GM23338 (cell line): ENCODE measurements around the gene PIEZO2. TPM values are rescaled to one million over a fixed set of nuclear protein-coding genes. Genes with fewer than 3 reads are reported as not detected.

Experiments used
- ATAC-seq: fragments of 200-7000 bp; cut with Tn5 transposase; 3 replicates; pipeline ENCODE4 v1.9.1; 2020
- DNase-seq: peaks from one replicate; pipeline ENCODE4 v3.0.0-alpha.2; 2015; ENCODE audit warnings: low spot score
- H2AFZ ChIP-seq: fragments of 200-600 bp; sonication (generic); 2 replicates; pipeline ENCODE4 v1.8.0; 2016; ENCODE audit warnings: antibody characterized with exemption, mild to moderate bottlenecking, moderate library complexity
- H3F3A ChIP-seq: fragments of 200-600 bp; sonication (generic); replicated peaks from 2 replicates; pipeline ENCODE4 v1.8.0; 2017; ENCODE audit warnings: antibody characterized with exemption, mixed run types, low read depth
- H3K27ac ChIP-seq: fragments of 200-600 bp; sonication (generic); 2 replicates; pipeline ENCODE4 v1.6.1; 2016; ENCODE audit warnings: low read depth
- H3K27me3 ChIP-seq: fragments of 200-600 bp; sonication (generic); 2 replicates; pipeline ENCODE4 v1.8.0; 2016; ENCODE audit warnings: mild to moderate bottlenecking, mixed run types, moderate library complexity; ENCODE audit not compliant: insufficient read depth
- H3K36me3 ChIP-seq: fragments of 200-600 bp; sonication (generic); 2 replicates; pipeline ENCODE4 v1.8.0; 2016; ENCODE audit warnings: mild to moderate bottlenecking; ENCODE audit not compliant: insufficient read depth
- H3K4me1 ChIP-seq: fragments of 200-600 bp; sonication (generic); 2 replicates; pipeline ENCODE4 v1.8.0; 2016; ENCODE audit warnings: mild to moderate bottlenecking, moderate library complexity; ENCODE audit not compliant: insufficient read depth
- H3K4me2 ChIP-seq: fragments of 200-600 bp; sonication (generic); 2 replicates; pipeline ENCODE4 v1.7.1; 2017; ENCODE audit warnings: mixed run types
- H3K4me3 ChIP-seq: fragments of 200-600 bp; sonication (generic); 2 replicates; pipeline ENCODE4 v1.6.1; 2016; ENCODE audit warnings: mixed run types
- H3K79me2 ChIP-seq: fragments of 200-600 bp; sonication (generic); replicated peaks from 2 replicates; pipeline ENCODE4 v1.8.0; 2017; ENCODE audit warnings: mild to moderate bottlenecking; ENCODE audit not compliant: insufficient read depth
- H3K9me2 ChIP-seq: fragments of 200-600 bp; sonication (generic); 2 replicates; pipeline ENCODE4 v1.8.0; 2017; ENCODE audit not compliant: insufficient read depth
- H4K20me1 ChIP-seq: fragments of 200-600 bp; sonication (generic); replicated peaks from 2 replicates; pipeline ENCODE4 v1.8.0; 2017; ENCODE audit warnings: mild to moderate bottlenecking; ENCODE audit not compliant: insufficient read depth
- H3K27ac Mint-ChIP-seq: 2 replicates; pipeline ENCODE4 v1.8.0; 2020; ENCODE audit warnings: inconsistent platforms, mild to moderate bottlenecking, moderate library complexity, mixed read lengths
- H3K27me3 Mint-ChIP-seq: 3 replicates; pipeline ENCODE4 v1.8.0; 2022; ENCODE audit warnings: low read depth, mild to moderate bottlenecking, moderate library complexity, mixed read lengths, inconsistent platforms; ENCODE audit not compliant: insufficient read depth, poor library complexity
- H3K36me3 Mint-ChIP-seq: 3 replicates; pipeline ENCODE4 v1.8.0; 2021; ENCODE audit warnings: low read depth, mild to moderate bottlenecking, inconsistent platforms, moderate library complexity, mixed read lengths
- H3K4me1 Mint-ChIP-seq: 3 replicates; pipeline ENCODE4 v1.8.0; 2020; ENCODE audit warnings: mild to moderate bottlenecking, inconsistent platforms, mixed read lengths
- H3K4me3 Mint-ChIP-seq: 3 replicates; pipeline ENCODE4 v1.8.0; 2021; ENCODE audit warnings: moderate library complexity, mild to moderate bottlenecking, inconsistent platforms, mixed read lengths
- H3K9me3 Mint-ChIP-seq: 3 replicates; pipeline ENCODE4 v1.8.0; 2020; ENCODE audit warnings: moderate library complexity, mild to moderate bottlenecking, inconsistent platforms, mixed read lengths
- CREB1 ChIP-seq: fragments of 250-450 bp; sonication (Bioruptor Pico); IDR thresholded peaks from 2 replicates; pipeline ENCODE4 v1.5.0; 2020; ENCODE audit warnings: low read depth, mild to moderate bottlenecking, moderate library complexity
- EZH2 ChIP-seq: fragments of 200-600 bp; sonication (generic); IDR thresholded peaks from one replicate; pipeline ENCODE4 v1.8.0; 2017; ENCODE audit warnings: antibody characterized with exemption, mild to moderate bottlenecking, low read depth; ENCODE audit not compliant: unreplicated experiment
- EZH2phosphoT487 ChIP-seq: fragments of 200-600 bp; sonication (generic); IDR thresholded peaks from one replicate; pipeline ENCODE4 v1.8.1; 2018; ENCODE audit warnings: antibody characterized with exemption; ENCODE audit not compliant: unreplicated experiment
- JUNB ChIP-seq: IDR thresholded peaks from one replicate; pipeline ENCODE4 v1.6.1; 2016; ENCODE audit warnings: antibody characterized with exemption; ENCODE audit not compliant: unreplicated experiment
- NANOG ChIP-seq: IDR thresholded peaks from 2 replicates; pipeline ENCODE4 v1.6.1; 2016; ENCODE audit warnings: antibody characterized with exemption, borderline replicate concordance
- POLR2AphosphoS5 ChIP-seq: IDR thresholded peaks from 2 replicates; pipeline ENCODE4 v1.6.1; 2016; ENCODE audit warnings: antibody characterized with exemption, low read depth
- STAT1 ChIP-seq: IDR thresholded peaks from one replicate; pipeline ENCODE4 v1.6.1; 2016; ENCODE audit warnings: antibody characterized with exemption; ENCODE audit not compliant: unreplicated experiment
- ZNF114 ChIP-seq: fragments of 250-450 bp; sonication (Bioruptor Pico); IDR thresholded peaks from 2 replicates; pipeline ENCODE4 v1.5.0; 2020; ENCODE audit warnings: mild to moderate bottlenecking, moderate library complexity
- ZNF331 ChIP-seq: fragments of 250-450 bp; sonication (Bioruptor Pico); IDR thresholded peaks from 2 replicates; pipeline ENCODE4 v1.5.0; 2020; ENCODE audit warnings: low read depth, mild to moderate bottlenecking, moderate library complexity
- polyA plus RNA-seq: library from polyadenylated mRNA; unstranded; fragments of >200 nt; fragmentation: Nextera tagmentation; extraction: Ambion mirVana; gene quantifications from 2 replicates; pipeline ENCODE4 v1.2.1, GENCODE V29; 2016
- total RNA-seq: library from RNA; depleted of rRNA; stranded (reverse); fragments of >200 nt; shearing (Covaris generic); gene quantifications from 2 replicates; pipeline ENCODE4 v1.2.3, GENCODE V29; 2014
- TF ChIP-seq, protein P1 (sequence below): fragments of 250-450 bp; sonication (Bioruptor Pico); IDR thresholded peaks from 2 replicates; pipeline ENCODE4 v1.5.0; 2020; ENCODE audit warnings: mild to moderate bottlenecking, moderate library complexity
- TF ChIP-seq, protein P2 (sequence below), 2 experiments: fragments of 200-600 bp in 1 of 2; sonication (generic) in 1 of 2; conservative IDR thresholded peaks; 2 replicates each; pipeline versions ENCODE4 v1.5.1 to v1.6.1; 2016 to 2017; ENCODE audit warnings: antibody characterized with exemption in 2 of 2, low read depth in 2 of 2, mild to moderate bottlenecking in 2 of 2, moderate library complexity in 1 of 2
- TF ChIP-seq, protein P3 (sequence below): IDR thresholded peaks from one replicate; pipeline ENCODE4 v1.6.1; 2018; ENCODE audit warnings: antibody characterized with exemption; ENCODE audit not compliant: unreplicated experiment
- TF ChIP-seq, protein P4 (sequence below): IDR thresholded peaks from 2 replicates; pipeline ENCODE4 v1.6.1; 2016; ENCODE audit warnings: antibody characterized with exemption

The PIEZO2 gene
- total and polyA plus RNA-seq, 2 experiments from 2014 or later: 4.8 to 8.2 TPM

DNA sequence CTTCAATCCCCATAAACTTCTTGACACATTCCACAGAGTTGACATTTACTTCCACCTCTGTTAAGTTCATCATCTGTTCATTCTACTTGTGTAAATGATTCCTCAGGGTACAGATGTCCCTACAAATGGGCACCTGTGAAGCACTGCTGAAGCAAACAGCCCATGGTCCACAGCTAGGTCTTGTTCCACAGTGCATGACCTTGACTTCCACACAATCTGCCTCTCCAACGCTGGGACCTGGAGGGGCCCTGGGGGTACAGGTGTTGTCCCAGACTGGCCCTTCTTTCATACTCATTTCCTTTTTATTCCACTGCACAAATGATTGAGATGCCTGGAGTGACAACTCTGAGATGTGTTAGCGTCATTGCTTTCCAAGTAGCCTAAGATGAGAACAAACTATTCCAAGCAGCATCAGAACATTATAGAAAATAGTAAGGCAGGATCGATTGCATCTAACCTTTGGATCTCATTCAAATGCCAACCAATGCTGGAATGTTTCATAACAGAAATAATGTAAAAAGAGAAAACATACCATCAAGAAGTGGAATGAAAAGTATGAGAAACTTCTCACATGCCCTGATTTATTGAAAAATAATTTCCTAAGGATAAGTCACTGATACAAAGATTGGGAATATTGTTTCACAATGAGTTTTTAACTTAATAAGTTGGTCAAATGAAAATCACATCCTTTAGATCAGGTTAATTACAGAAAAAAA lies 31.2 kb downstream of the PIEZO2 start:
- TF ChIP-seq ZNF331 (CRISPR knock-in tag) (no peak), CREB1 (no peak), STAT1 (no peak), POLR2AphosphoS5 (no peak), EZH2 (no peak), NANOG (no peak), ZNF114 (no peak), JUNB (no peak), EZH2phosphoT487 (no peak)
- TF ChIP-seq, protein P1, sequence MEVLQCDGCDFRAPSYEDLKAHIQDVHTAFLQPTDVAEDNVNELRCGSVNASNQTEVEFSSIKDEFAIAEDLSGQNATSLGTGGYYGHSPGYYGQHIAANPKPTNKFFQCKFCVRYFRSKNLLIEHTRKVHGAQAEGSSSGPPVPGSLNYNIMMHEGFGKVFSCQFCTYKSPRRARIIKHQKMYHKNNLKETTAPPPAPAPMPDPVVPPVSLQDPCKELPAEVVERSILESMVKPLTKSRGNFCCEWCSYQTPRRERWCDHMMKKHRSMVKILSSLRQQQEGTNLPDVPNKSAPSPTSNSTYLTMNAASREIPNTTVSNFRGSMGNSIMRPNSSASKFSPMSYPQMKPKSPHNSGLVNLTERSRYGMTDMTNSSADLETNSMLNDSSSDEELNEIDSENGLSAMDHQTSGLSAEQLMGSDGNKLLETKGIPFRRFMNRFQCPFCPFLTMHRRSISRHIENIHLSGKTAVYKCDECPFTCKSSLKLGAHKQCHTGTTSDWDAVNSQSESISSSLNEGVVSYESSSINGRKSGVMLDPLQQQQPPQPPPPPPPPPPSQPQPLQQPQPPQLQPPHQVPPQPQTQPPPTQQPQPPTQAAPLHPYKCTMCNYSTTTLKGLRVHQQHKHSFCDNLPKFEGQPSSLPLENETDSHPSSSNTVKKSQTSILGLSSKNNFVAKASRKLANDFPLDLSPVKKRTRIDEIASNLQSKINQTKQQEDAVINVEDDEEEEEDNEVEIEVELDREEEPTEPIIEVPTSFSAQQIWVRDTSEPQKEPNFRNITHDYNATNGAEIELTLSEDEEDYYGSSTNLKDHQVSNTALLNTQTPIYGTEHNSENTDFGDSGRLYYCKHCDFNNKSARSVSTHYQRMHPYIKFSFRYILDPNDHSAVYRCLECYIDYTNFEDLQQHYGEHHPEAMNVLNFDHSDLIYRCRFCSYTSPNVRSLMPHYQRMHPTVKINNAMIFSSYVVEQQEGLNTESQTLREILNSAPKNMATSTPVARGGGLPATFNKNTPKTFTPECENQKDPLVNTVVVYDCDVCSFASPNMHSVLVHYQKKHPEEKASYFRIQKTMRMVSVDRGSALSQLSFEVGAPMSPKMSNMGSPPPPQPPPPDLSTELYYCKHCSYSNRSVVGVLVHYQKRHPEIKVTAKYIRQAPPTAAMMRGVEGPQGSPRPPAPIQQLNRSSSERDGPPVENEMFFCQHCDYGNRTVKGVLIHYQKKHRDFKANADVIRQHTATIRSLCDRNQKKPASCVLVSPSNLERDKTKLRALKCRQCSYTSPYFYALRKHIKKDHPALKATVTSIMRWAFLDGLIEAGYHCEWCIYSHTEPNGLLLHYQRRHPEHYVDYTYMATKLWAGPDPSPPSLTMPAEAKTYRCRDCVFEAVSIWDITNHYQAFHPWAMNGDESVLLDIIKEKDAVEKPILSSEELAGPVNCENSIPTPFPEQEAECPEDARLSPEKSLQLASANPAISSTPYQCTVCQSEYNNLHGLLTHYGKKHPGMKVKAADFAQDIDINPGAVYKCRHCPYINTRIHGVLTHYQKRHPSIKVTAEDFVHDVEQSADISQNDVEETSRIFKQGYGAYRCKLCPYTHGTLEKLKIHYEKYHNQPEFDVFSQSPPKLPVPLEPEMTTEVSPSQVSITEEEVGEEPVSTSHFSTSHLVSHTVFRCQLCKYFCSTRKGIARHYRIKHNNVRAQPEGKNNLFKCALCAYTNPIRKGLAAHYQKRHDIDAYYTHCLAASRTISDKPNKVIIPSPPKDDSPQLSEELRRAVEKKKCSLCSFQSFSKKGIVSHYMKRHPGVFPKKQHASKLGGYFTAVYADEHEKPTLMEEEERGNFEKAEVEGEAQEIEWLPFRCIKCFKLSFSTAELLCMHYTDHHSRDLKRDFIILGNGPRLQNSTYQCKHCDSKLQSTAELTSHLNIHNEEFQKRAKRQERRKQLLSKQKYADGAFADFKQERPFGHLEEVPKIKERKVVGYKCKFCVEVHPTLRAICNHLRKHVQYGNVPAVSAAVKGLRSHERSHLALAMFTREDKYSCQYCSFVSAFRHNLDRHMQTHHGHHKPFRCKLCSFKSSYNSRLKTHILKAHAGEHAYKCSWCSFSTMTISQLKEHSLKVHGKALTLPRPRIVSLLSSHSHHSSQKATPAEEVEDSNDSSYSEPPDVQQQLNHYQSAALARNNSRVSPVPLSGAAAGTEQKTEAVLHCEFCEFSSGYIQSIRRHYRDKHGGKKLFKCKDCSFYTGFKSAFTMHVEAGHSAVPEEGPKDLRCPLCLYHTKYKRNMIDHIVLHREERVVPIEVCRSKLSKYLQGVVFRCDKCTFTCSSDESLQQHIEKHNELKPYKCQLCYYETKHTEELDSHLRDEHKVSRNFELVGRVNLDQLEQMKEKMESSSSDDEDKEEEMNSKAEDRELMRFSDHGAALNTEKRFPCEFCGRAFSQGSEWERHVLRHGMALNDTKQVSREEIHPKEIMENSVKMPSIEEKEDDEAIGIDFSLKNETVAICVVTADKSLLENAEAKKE (CRISPR knock-in tag): no peak
- TF ChIP-seq, protein P2, sequence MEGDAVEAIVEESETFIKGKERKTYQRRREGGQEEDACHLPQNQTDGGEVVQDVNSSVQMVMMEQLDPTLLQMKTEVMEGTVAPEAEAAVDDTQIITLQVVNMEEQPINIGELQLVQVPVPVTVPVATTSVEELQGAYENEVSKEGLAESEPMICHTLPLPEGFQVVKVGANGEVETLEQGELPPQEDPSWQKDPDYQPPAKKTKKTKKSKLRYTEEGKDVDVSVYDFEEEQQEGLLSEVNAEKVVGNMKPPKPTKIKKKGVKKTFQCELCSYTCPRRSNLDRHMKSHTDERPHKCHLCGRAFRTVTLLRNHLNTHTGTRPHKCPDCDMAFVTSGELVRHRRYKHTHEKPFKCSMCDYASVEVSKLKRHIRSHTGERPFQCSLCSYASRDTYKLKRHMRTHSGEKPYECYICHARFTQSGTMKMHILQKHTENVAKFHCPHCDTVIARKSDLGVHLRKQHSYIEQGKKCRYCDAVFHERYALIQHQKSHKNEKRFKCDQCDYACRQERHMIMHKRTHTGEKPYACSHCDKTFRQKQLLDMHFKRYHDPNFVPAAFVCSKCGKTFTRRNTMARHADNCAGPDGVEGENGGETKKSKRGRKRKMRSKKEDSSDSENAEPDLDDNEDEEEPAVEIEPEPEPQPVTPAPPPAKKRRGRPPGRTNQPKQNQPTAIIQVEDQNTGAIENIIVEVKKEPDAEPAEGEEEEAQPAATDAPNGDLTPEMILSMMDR (conservative IDR thresholded peaks at IDR 0.05; ENCODE audit: low read depth in 2 of 2): no peak
- TF ChIP-seq, protein P3, sequence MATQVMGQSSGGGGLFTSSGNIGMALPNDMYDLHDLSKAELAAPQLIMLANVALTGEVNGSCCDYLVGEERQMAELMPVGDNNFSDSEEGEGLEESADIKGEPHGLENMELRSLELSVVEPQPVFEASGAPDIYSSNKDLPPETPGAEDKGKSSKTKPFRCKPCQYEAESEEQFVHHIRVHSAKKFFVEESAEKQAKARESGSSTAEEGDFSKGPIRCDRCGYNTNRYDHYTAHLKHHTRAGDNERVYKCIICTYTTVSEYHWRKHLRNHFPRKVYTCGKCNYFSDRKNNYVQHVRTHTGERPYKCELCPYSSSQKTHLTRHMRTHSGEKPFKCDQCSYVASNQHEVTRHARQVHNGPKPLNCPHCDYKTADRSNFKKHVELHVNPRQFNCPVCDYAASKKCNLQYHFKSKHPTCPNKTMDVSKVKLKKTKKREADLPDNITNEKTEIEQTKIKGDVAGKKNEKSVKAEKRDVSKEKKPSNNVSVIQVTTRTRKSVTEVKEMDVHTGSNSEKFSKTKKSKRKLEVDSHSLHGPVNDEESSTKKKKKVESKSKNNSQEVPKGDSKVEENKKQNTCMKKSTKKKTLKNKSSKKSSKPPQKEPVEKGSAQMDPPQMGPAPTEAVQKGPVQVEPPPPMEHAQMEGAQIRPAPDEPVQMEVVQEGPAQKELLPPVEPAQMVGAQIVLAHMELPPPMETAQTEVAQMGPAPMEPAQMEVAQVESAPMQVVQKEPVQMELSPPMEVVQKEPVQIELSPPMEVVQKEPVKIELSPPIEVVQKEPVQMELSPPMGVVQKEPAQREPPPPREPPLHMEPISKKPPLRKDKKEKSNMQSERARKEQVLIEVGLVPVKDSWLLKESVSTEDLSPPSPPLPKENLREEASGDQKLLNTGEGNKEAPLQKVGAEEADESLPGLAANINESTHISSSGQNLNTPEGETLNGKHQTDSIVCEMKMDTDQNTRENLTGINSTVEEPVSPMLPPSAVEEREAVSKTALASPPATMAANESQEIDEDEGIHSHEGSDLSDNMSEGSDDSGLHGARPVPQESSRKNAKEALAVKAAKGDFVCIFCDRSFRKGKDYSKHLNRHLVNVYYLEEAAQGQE: no peak
- TF ChIP-seq, protein P4, sequence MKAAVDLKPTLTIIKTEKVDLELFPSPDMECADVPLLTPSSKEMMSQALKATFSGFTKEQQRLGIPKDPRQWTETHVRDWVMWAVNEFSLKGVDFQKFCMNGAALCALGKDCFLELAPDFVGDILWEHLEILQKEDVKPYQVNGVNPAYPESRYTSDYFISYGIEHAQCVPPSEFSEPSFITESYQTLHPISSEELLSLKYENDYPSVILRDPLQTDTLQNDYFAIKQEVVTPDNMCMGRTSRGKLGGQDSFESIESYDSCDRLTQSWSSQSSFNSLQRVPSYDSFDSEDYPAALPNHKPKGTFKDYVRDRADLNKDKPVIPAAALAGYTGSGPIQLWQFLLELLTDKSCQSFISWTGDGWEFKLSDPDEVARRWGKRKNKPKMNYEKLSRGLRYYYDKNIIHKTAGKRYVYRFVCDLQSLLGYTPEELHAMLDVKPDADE: no peak
- H3K4me1 ChIP-seq: peaks cover 4% of the 10 kb centered on the region
- Mint-ChIP-seq H3K27me3 (no peaks in the 10 kb centered on the region), H3K27ac (no peak overlapping the region), H3K4me1 (peaks cover 8% of the 10 kb centered on the region; the same call in 2 of the 3 replicates), H3K36me3 (no peaks in the 10 kb centered on the region), H3K4me3 (no peak overlapping the region), H3K9me3 (no peaks in the 10 kb centered on the region)
- H3K9me2 ChIP-seq: no peaks in the 10 kb centered on the region
- ATAC-seq (no peak), DNase-seq (no peak)
- no peaks in the 10 kb centered on the region for H3F3A ChIP-seq
- no peaks in the 10 kb centered on the region for H3K36me3 ChIP-seq
- H3K4me3 ChIP-seq: no peak overlapping the region
- no peaks in the 10 kb centered on the region for H3K79me2 ChIP-seq
- no peak overlapping the region for H3K27ac ChIP-seq
- no peaks in the 10 kb centered on the region for H3K27me3 ChIP-seq
- H3K4me2 ChIP-seq: no peak overlapping the region
- H4K20me1 ChIP-seq: 0 out of 2 replicates have a peak, but pooled peaks cover 3% of the 10 kb centered on the region
- no peak overlapping the region for H2AFZ ChIP-seq
